Activated CD8-positive, alpha-beta T cell treated with anti-CD3 and anti-CD28 coated beads for 36 hours (primary cell): ENCODE results near the gene OLFML2A. TPM values are rescaled to one million over a fixed set of nuclear protein-coding genes. Genes with fewer than 3 reads are reported as not detected.
"Not testable (repeated sequence)": the region's sequence is repeated elsewhere in the genome, so short reads cannot be mapped to it uniquely, and the experiment has no call there.

ENCODE experiments used
- ATAC-seq: fragments of 200-7000 bp; cut with Tn5 transposase; one replicate; pipeline ENCODE4 v1.10.0; 2021; ENCODE audit warnings: mild to moderate bottlenecking, moderate library complexity
- CTCF ChIA-PET: fragments of 350-600 bp; sonication (Branson Sonifier 250); formaldehyde crosslinking; loops from one replicate; lab custom pipeline; 2021; ENCODE audit warnings: antibody characterized with exemption; lab: Charles Lee
- POLR2A ChIA-PET: fragments of 350-600 bp; sonication (Branson Sonifier 250); formaldehyde crosslinking; loops from one replicate; lab custom pipeline; 2021; ENCODE audit warnings: antibody characterized with exemption; lab: Charles Lee
- DNase-seq: peaks from one replicate; pipeline ENCODE4 v3.0.0-alpha.2; 2020
- H3K27ac Mint-ChIP-seq: one replicate; pipeline ENCODE4 v1.8.0; 2021; ENCODE audit warnings: mild to moderate bottlenecking, mixed read lengths
- H3K27me3 Mint-ChIP-seq: one replicate; pipeline ENCODE4 v1.8.0; 2021; ENCODE audit warnings: mixed read lengths
- H3K36me3 Mint-ChIP-seq: one replicate; pipeline ENCODE4 v1.8.0; 2021; ENCODE audit warnings: low read depth, mixed read lengths
- H3K4me1 Mint-ChIP-seq: one replicate; pipeline ENCODE4 v1.8.0; 2021; ENCODE audit warnings: low read depth, mixed read lengths
- H3K4me3 Mint-ChIP-seq: one replicate; pipeline ENCODE4 v1.8.0; 2021; ENCODE audit warnings: mild to moderate bottlenecking, moderate library complexity, mixed read lengths
- H3K9me3 Mint-ChIP-seq: one replicate; pipeline ENCODE4 v1.8.0; 2021; ENCODE audit warnings: mixed read lengths
- intact Hi-C: fragments of 100-400 bp; cut with micrococcal nuclease; formaldehyde crosslinking; loops from one replicate; pipeline ENCODE4 v1.10.0; 2022
- total RNA-seq, 2 experiments: library from RNA; stranded (reverse); gene quantifications; one replicate each; pipeline ENCODE4 v1.2.3, GENCODE V29; 2021
- TF ChIP-seq, protein P1 (sequence below): fragments of 200-600 bp; IDR thresholded peaks from one replicate; pipeline ENCODE4 v1.8.0; 2022; ENCODE audit warnings: antibody characterized with exemption, mild to moderate bottlenecking

OLFML2A gene
- total RNA-seq, 2 experiments from 2014 or later = not detected

DNA sequence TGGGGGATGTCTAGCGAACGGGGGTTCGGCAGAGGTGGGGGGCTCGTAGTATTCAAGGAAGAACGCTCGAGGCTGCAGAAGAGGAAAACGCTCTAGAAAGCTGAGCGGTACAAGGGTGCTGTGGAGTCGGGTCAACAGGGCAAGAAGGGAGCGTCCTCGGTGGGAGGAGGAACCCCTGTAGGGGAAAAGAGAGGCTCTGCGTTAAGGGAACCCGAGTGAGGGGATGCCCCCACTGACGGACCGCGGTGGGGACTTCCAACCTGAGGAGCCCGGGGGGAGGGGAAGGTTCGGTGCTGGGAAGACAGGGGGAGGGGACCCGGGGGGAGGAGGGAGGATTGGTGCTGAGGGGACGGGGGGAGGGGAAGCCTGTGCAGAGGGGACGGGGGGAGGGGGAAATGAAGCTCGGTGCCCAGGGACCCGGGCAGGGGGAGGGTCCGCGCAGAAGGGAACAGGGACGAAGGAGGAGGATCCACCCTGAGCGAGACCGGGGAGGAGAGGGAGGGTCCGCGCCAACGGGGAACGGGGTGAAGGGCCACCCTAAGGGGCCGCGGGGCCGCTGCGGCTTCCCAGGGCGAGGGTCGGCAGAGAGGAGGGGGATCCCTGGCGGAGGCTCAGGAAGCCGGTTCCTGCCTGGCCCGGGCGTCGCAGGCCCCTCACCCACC, 6.4 kb upstream of the OLFML2A start:
- H3K4me1 Mint-ChIP-seq = peaks cover 34% of the 10 kb centered on the region
- ATAC-seq = no peak
- POLR2A ChIA-PET = interaction anchor here (1.0 to 8.8 kb wide), 3 partner anchors 87 to 100 kb away, joined by 3 to 120 read pairs (median 9); partner anchors contain the start of genes ARPC5L, RPL35 and WDR38
- CTCF ChIA-PET = interaction anchor here (0.6 to 13.8 kb wide), 19 partner anchors 8 to 371 kb away, joined by 3 to 431 read pairs (median 4); partner anchors contain the start of gene WDR38
- H3K9me3 Mint-ChIP-seq = no peaks in the 10 kb centered on the region
- H3K27me3 Mint-ChIP-seq = peaks cover 58% of the 10 kb centered on the region
- TF ChIP-seq, protein P1, sequence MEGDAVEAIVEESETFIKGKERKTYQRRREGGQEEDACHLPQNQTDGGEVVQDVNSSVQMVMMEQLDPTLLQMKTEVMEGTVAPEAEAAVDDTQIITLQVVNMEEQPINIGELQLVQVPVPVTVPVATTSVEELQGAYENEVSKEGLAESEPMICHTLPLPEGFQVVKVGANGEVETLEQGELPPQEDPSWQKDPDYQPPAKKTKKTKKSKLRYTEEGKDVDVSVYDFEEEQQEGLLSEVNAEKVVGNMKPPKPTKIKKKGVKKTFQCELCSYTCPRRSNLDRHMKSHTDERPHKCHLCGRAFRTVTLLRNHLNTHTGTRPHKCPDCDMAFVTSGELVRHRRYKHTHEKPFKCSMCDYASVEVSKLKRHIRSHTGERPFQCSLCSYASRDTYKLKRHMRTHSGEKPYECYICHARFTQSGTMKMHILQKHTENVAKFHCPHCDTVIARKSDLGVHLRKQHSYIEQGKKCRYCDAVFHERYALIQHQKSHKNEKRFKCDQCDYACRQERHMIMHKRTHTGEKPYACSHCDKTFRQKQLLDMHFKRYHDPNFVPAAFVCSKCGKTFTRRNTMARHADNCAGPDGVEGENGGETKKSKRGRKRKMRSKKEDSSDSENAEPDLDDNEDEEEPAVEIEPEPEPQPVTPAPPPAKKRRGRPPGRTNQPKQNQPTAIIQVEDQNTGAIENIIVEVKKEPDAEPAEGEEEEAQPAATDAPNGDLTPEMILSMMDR = peak; percentile 34
- intact Hi-C loops = no loop called here
- peak; percentile 45 for DNase-seq
- H3K36me3 Mint-ChIP-seq = no peaks in the 10 kb centered on the region
- H3K4me3 Mint-ChIP-seq = peak overlapping the region; percentile 76
- H3K27ac Mint-ChIP-seq = peak overlapping the region; percentile 3

DNA sequence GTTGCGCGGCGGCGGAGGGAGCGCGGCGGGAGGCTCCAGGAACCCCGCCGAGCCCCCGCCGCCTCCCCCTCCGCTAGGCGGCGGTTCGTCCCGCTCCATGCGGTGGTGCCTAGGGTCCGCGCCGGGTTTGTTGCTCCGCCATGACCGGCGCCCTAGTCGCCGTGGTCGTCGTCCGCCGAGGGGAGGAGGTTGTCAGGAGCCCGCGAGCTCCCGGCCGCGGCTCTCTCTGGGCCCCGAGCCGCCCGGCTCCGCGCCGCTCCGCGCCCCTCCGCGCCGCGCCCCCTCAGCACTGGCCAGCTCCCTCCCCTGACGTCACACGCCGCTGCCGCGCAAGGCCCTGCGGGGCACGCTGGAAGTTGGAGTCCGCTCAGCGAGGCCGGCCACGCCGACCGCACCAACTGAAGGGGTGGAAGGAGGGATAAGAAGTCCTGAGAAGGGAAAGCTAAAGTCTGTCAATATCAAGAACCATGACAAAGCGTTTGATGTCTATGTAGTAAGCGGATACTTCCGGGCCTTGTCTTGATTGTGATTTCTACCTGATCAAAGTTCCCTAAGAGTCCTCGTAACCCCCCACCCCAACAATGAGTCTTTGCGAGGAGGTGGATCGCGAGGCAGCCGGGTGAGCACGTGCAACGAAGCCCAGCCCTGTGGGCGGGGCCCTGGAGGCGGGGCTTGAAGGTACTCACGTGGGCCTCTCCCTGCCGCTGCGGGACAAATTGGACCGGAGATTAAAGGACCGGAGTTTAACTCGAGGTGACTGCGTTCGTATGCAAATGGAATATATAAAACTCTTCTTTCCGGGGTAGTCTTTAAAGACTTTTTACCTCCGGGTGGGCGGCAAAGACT, 5.7 kb upstream of the OLFML2A start, which contains the start of gene NR6A1:
Gene NR6A1 (minus strand): TSS at position 291 of the 846 bp plus-strand sequence.
- peak within 1 kb of the TSS; percentile 80 for H3K4me3 Mint-ChIP-seq
- no peaks in the 10 kb centered on the region for H3K9me3 Mint-ChIP-seq
- peak; percentile 97 for DNase-seq
- CTCF ChIA-PET = interaction anchor here (0.6 to 13.8 kb wide), 31 partner anchors 8 to 604 kb away, joined by 3 to 431 read pairs (median 4); partner anchors contain the start of genes ARPC5L, RPL35 and WDR38
- H3K27me3 Mint-ChIP-seq = peaks cover 61% of the 10 kb centered on the region
- intact Hi-C loops = no loop called here
- H3K36me3 Mint-ChIP-seq = no peaks in the 10 kb centered on the region
- TF ChIP-seq, protein P1 = no peak
- peaks cover 34% of the 10 kb centered on the region for H3K4me1 Mint-ChIP-seq
- peak; percentile 92 for ATAC-seq
- H3K27ac Mint-ChIP-seq = peak within 1 kb of the TSS; percentile 91
- POLR2A ChIA-PET = interaction anchor here (0.6 to 8.8 kb wide), 5 partner anchors 8 to 100 kb away, joined by 3 to 120 read pairs (median 5); partner anchors contain the start of genes ARPC5L, RPL35 and WDR38

DNA sequence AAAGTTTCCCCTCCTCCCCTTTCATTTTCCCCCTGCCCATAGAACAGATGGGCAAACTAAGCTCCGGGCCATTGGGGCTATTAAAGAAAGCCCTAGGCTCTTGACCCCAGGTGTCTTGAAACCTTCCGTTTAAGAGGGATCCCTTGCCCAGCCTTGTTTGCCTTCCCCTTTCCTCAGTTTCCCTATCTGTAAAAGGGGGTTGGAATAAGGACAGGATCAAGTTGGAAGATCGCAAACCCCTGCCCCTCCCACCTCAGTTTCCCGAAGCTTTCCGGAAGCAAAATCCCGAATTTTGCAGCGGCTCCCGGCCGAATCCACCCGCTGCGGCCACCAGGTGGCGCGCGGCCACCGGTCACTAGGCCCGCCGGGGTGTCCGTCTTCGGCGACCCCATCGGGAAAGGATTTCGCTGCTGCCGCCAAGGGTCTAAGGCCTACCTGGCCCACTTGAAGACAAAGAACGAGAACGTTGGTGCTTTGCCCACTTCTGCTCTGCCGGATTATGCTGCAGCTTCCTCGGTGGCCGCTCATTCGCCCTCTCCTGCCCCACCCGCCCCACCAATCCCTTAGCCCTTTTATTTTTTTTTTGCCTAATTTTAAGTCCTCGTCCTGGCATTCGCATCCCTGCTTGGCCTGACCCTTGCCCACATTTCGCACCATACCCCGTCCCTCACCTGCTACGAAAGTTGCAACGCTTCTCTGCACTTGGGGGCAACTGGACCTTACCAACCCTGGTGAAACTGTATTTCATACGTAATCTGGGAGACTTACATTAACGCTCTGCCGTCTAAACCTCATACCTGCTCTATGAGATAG, 4.9 kb upstream of the OLFML2A start:
- TF ChIP-seq, protein P1 = peak; percentile 99
- ATAC-seq (no peak), DNase-seq (peak; percentile 42)
- Mint-ChIP-seq H3K36me3 (no peaks in the 10 kb centered on the region), H3K9me3 (no peaks in the 10 kb centered on the region), H3K27ac (no peak overlapping the region), H3K4me3 (peak overlapping the region; percentile 80), H3K4me1 (peaks cover 38% of the 10 kb centered on the region), H3K27me3 (peaks cover 59% of the 10 kb centered on the region)
- ChIA-PET POLR2A (interaction anchor here (0.6 to 8.8 kb wide), 5 partner anchors 8 to 99 kb away, joined by 3 to 120 read pairs (median 9); partner anchors contain the start of genes ARPC5L, RPL35 and WDR38), CTCF (interaction anchor here (0.7 to 13.8 kb wide), 34 partner anchors 9 to 603 kb away, joined by 3 to 431 read pairs (median 4); partner anchors contain the start of genes ARPC5L, RPL35 and WDR38)
- intact Hi-C loops = no loop called here

DNA sequence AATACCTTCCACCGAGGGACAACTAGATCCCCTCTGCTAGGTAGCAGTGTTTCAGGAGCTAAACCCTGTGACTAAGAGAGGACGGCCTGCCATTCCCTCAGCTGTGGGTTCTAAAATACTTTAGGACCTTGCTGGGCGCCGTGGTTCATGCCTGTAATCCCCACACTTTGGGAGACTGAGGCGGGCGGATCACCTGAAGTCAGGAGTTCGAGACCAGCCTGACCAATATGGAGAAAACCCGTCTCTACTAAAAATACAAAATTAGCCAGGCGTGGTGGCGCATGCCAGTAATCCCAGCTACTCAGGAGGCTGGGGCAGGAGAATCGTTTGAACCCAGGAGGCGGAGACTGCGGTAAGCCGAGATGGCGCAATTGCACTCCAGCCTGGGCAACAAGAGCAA, 4.1 kb upstream of the OLFML2A start:
- ChIA-PET POLR2A (interaction anchor here (0.6 to 8.8 kb wide), 3 partner anchors 84 to 904 kb away, joined by 3 to 120 read pairs (median 9); partner anchors contain the start of genes ARPC5L, RPL35 and WDR38), CTCF (interaction anchor here (0.7 to 13.8 kb wide), 15 partner anchors 9 to 385 kb away, joined by 3 to 431 read pairs (median 6); partner anchors contain the start of genes ARPC5L, RPL35 and WDR38)
- peaks cover 40% of the 10 kb centered on the region for H3K4me1 Mint-ChIP-seq
- H3K4me3 Mint-ChIP-seq = peak overlapping the region; percentile 80
- H3K27me3 Mint-ChIP-seq = peaks cover 55% of the 10 kb centered on the region
- H3K9me3 Mint-ChIP-seq, DNase-seq, intact Hi-C loops, H3K27ac Mint-ChIP-seq, ATAC-seq, H3K36me3 Mint-ChIP-seq: not testable (repeated sequence)
